Measurements from ENCODE around the gene LEMD1.

The LEMD1 gene

DNA sequence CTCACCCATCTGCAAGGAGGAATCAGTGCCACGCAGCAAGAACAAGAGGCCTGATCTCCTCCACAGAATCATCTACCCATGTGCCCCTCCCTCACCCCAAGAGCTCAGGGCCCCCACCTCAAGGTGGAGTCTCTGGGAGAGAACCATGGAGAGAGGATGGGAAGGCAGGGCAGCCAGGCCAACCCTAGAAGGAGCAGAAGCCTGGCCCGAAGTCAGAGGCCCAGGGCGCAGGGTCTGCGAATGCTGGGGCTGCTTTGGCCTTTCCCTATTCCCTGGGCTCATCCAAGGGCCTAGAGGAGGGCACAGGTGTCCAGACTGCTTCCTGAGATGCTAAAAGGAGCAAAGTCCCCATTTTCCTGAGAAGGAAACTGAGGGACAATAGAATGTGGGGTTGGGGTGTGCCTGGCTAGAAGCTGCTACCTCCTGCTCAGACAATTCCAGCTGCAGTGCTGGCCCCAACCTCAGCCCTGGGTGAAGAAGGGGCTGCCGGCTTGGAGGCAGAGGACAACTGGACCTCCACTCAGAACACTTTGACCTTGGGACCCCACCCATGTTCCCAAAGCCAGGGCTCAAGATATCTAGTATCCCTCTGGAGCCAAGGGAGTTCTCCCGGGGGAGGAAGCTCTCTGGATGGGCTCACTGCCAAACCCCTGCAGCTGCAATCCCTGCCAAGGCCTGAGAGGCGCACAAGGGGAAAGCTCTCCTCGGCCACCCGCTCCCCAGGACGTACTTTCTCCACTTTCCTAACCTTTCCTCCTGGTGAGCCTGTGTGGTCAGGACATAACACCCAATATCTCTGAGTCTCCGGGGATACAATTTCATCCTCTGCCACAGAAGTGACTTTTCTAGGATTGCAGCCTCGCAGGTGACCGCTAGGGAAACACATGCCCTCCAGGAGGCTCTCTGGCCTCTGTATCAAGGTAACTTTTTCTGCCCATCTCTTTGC, 16.6 kb upstream of the LEMD1 start:
- H4K8ac ChIP-seq (ENCODE audit: low read depth, low read length): no peak overlapping the region
- H3K9me3 ChIP-seq (replicated peaks in 1 of 2; ENCODE audit: control insufficient read depth in 2 of 2, insufficient read depth in 1 of 2, low read depth in 1 of 2, low read length in 2 of 2): no peaks in the 10 kb centered on the region
- no peak overlapping the region for H2BK5ac ChIP-seq (ENCODE audit: low read length)
- no peak overlapping the region for H3K27ac ChIP-seq (replicated peaks; ENCODE audit: low read length)
- no peak overlapping the region for H3K4me3 ChIP-seq (ENCODE audit: low read length in 2 of 2)
- H3K9ac ChIP-seq (ENCODE audit: low read depth, low read length, poor library complexity): no peak overlapping the region
- H3K4ac ChIP-seq (ENCODE audit: low read length): no peak overlapping the region
- no peak overlapping the region for H2BK120ac ChIP-seq (ENCODE audit: low read depth, low read length)
- no peak overlapping the region for H4K91ac ChIP-seq (ENCODE audit: low read depth, low read length, poor library complexity)
- H2BK12ac ChIP-seq (ENCODE audit: low read length): no peak overlapping the region
- DNase-seq (ENCODE audit: low spot score): no peak
- no peak overlapping the region for H3K23ac ChIP-seq (ENCODE audit: low read depth, low read length, poor library complexity)
- no peak overlapping the region for H2AFZ ChIP-seq (ENCODE audit: low read length)
- peaks cover 5% of the 10 kb centered on the region for H3K79me1 ChIP-seq (ENCODE audit: low read depth, low read length)
- no CpG with 5 or more reads among the region's 13 CpGs for WGBS, 2 donors (ENCODE audit: extremely low coverage in 2 of 2, insufficient read length in 2 of 2, insufficient replicate concordance in 1 of 2)
- peaks cover 0 to 72% (median 0%) of the 10 kb centered on the region in 3 experiments for H3K27me3 ChIP-seq (ENCODE audit: control insufficient read depth in 3 of 3, insufficient read depth in 3 of 3, low read depth in 1 of 3, low read length in 3 of 3)
- no peak overlapping the region for H3K4me2 ChIP-seq (ENCODE audit: insufficient read depth, low read length, poor library complexity, severe bottlenecking)
- H3K36me3 ChIP-seq (replicated peaks in 1 of 2; ENCODE audit: control insufficient read depth in 2 of 2, insufficient read depth in 2 of 2, low read length in 2 of 2): peaks cover 0 to 17% of the 10 kb centered on the region in 2 donors
- peaks cover 21 to 59% of the 10 kb centered on the region in 2 donors for H3K4me1 ChIP-seq (ENCODE audit: control insufficient read depth in 2 of 2, insufficient read depth in 1 of 2, low read depth in 1 of 2, low read length in 2 of 2)
- peak overlapping the region; percentile 54 for H3K18ac ChIP-seq (ENCODE audit: low read length)
- no peak overlapping the region for H2AK5ac ChIP-seq (ENCODE audit: low read depth, low read length)
- H2BK15ac ChIP-seq (ENCODE audit: low read length): no peak overlapping the region
- H3K14ac ChIP-seq (ENCODE audit: low read length): no peak overlapping the region

DNA sequence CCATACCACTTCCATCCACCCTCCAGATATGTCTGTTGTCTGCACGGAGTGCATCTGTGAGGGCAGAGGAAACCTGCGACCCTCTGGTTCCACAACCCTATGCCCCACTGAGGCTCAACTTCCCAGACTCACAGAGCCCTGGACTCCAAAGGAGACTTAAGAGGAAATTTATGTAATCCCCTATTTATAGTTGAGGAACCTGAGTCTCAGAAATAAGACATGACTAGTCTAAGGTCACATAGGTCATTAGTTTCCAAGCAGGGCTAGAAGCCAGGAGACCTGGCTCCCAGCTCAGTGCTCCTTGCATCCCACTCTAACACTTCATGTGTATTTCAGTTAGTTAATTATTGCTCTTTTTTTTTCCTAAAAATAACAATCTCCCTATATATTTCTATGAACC, 15.7 kb upstream of the LEMD1 start:
- H3K4me3 ChIP-seq (ENCODE audit: low read length in 2 of 2): no peak overlapping the region
- no peak overlapping the region for H2AK5ac ChIP-seq (ENCODE audit: low read depth, low read length)
- H2BK15ac ChIP-seq (ENCODE audit: low read length): no peak overlapping the region
- H4K8ac ChIP-seq (ENCODE audit: low read depth, low read length): no peak overlapping the region
- no peaks in the 10 kb centered on the region for H3K9me3 ChIP-seq (replicated peaks in 1 of 2; ENCODE audit: control insufficient read depth in 2 of 2, insufficient read depth in 1 of 2, low read depth in 1 of 2, low read length in 2 of 2)
- no peak overlapping the region for H3K4me2 ChIP-seq (ENCODE audit: insufficient read depth, low read length, poor library complexity, severe bottlenecking)
- H4K91ac ChIP-seq (ENCODE audit: low read depth, low read length, poor library complexity): no peak overlapping the region
- no peak overlapping the region for H2BK120ac ChIP-seq (ENCODE audit: low read depth, low read length)
- no peak overlapping the region for H3K27ac ChIP-seq (replicated peaks; ENCODE audit: low read length)
- peaks cover 0 to 63% (median 0%) of the 10 kb centered on the region in 3 experiments for H3K27me3 ChIP-seq (ENCODE audit: control insufficient read depth in 3 of 3, insufficient read depth in 3 of 3, low read depth in 1 of 3, low read length in 3 of 3)
- peaks cover 21 to 50% of the 10 kb centered on the region in 2 donors for H3K4me1 ChIP-seq (ENCODE audit: control insufficient read depth in 2 of 2, insufficient read depth in 1 of 2, low read depth in 1 of 2, low read length in 2 of 2)
- no CpG with 5 or more reads among the region's 2 CpGs for WGBS, 2 donors (ENCODE audit: extremely low coverage in 2 of 2, insufficient read length in 2 of 2, insufficient replicate concordance in 1 of 2)
- no peak overlapping the region for H3K9ac ChIP-seq (ENCODE audit: low read depth, low read length, poor library complexity)
- no peak for DNase-seq (ENCODE audit: low spot score)
- H2AFZ ChIP-seq (ENCODE audit: low read length): no peak overlapping the region
- H2BK5ac ChIP-seq (ENCODE audit: low read length): no peak overlapping the region
- no peak overlapping the region for H3K18ac ChIP-seq (ENCODE audit: low read length)
- H3K79me1 ChIP-seq (ENCODE audit: low read depth, low read length): peaks cover 4% of the 10 kb centered on the region
- H3K23ac ChIP-seq (ENCODE audit: low read depth, low read length, poor library complexity): no peak overlapping the region
- peaks cover 0 to 15% of the 10 kb centered on the region in 2 donors for H3K36me3 ChIP-seq (replicated peaks in 1 of 2; ENCODE audit: control insufficient read depth in 2 of 2, insufficient read depth in 2 of 2, low read length in 2 of 2)
- H3K14ac ChIP-seq (ENCODE audit: low read length): no peak overlapping the region
- no peak overlapping the region for H3K4ac ChIP-seq (ENCODE audit: low read length)
- no peak overlapping the region for H2BK12ac ChIP-seq (ENCODE audit: low read length)

DNA sequence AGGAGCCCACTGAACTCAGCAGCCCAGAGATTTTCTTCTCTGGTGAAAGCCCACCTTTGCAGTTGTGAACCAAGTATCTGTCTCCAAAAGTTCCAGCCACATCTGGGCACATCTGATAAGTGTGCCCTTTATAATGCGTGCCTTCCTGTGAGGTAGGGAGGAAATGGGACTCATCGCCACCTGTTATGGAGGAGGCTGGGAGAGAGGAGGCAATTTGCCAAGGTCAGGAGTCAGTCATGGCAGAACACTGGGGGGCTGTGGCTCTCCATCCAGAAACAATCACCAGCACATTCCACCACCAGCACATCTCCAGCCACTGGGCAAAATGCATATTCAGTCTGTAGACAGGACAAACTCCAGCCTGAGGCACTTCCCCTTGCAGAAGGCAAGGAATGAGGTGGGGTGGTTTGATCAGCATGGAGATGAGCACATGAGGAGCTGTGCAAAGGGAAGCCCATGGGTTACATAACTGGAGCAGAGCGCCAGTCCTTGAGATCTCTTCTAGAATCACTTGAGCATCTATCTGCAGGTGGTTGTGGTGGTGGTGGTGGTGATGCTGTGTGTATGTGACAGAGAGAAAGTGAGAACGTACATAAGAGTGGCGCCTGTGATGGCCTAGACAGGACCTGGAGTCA, 15.0 kb upstream of the LEMD1 start:
- Histone ChIP-seq H3K4me3 (ENCODE audit: low read length in 2 of 2) (no peak overlapping the region), H3K27me3 (ENCODE audit: control insufficient read depth in 3 of 3, insufficient read depth in 3 of 3, low read depth in 1 of 3, low read length in 3 of 3) (peaks cover 0 to 67% (median 0%) of the 10 kb centered on the region in 3 experiments), H3K27ac (replicated peaks; ENCODE audit: low read length) (no peak overlapping the region)

More for the DNA sequence above, 15.0 kb upstream of the LEMD1 start:
- H3K4ac ChIP-seq (ENCODE audit: low read length): no peak overlapping the region
- H3K4me1 ChIP-seq (ENCODE audit: control insufficient read depth in 2 of 2, insufficient read depth in 1 of 2, low read depth in 1 of 2, low read length in 2 of 2): peaks cover 15 to 45% of the 10 kb centered on the region in 2 donors
- no peak overlapping the region for H2BK12ac ChIP-seq (ENCODE audit: low read length)
- H2BK5ac ChIP-seq (ENCODE audit: low read length): no peak overlapping the region
- no peak overlapping the region for H3K14ac ChIP-seq (ENCODE audit: low read length)
- WGBS, 2 donors (ENCODE audit: extremely low coverage in 2 of 2, insufficient read length in 2 of 2, insufficient replicate concordance in 1 of 2): no CpG with 5 or more reads among the region's 5 CpGs
- no peak overlapping the region for H3K23ac ChIP-seq (ENCODE audit: low read depth, low read length, poor library complexity)
- H2BK15ac ChIP-seq (ENCODE audit: low read length): no peak overlapping the region
- no peak overlapping the region for H4K91ac ChIP-seq (ENCODE audit: low read depth, low read length, poor library complexity)
- peaks cover 0 to 15% of the 10 kb centered on the region in 2 donors for H3K36me3 ChIP-seq (replicated peaks in 1 of 2; ENCODE audit: control insufficient read depth in 2 of 2, insufficient read depth in 2 of 2, low read length in 2 of 2)
- H2AK5ac ChIP-seq (ENCODE audit: low read depth, low read length): no peak overlapping the region
- no peak for DNase-seq (ENCODE audit: low spot score)
- H4K8ac ChIP-seq (ENCODE audit: low read depth, low read length): no peak overlapping the region
- H2AFZ ChIP-seq (ENCODE audit: low read length): no peak overlapping the region
- no peaks in the 10 kb centered on the region for H3K9me3 ChIP-seq (replicated peaks in 1 of 2; ENCODE audit: control insufficient read depth in 2 of 2, insufficient read depth in 1 of 2, low read depth in 1 of 2, low read length in 2 of 2)
- no peak overlapping the region for H2BK120ac ChIP-seq (ENCODE audit: low read depth, low read length)
- no peak overlapping the region for H3K9ac ChIP-seq (ENCODE audit: low read depth, low read length, poor library complexity)
- H3K4me2 ChIP-seq (ENCODE audit: insufficient read depth, low read length, poor library complexity, severe bottlenecking): no peak overlapping the region
- peaks cover 4% of the 10 kb centered on the region for H3K79me1 ChIP-seq (ENCODE audit: low read depth, low read length)
- H3K18ac ChIP-seq (ENCODE audit: low read length): no peak overlapping the region

Measured in neuronal stem cell (in vitro differentiated cells).